ENCODE results near the gene ZBTB21. TPM values are rescaled to one million over a fixed set of nuclear protein-coding genes. Genes with fewer than 3 reads are reported as not detected.

The ZBTB21 gene
- total RNA-seq, 1 experiment from 2014 or later: 6.2 TPM

DNA sequence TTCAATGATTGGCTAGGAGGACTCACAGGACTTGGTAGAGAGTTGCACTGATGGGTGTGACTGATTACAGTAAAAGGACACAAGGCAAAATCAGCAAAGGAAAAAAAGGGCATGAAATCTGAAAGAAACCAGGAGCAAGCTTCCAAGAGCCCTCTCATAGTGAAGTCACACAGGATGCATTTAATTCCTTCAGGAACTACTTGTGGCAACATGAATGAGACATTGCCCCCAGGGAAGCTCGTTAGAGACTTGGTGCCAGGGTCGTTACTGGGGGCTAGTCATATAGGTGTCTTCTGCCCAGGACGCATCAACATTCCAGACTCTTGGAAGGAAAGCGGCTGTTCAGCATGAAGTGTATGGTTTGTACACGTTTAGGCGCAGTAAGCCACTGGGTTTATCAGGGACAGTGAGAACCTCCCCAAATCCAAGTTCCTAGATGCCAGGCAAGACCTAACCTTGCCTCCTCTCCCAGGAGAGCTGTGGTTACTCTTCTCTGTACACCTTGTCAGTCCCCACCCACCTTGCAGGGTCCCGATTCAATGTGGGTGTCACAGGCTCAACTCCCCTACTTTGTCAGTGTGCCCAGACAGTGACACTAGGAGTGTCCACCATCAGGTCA is 30.3 kb downstream of the ZBTB21 start:
- in situ Hi-C loops (cut with HindIII; ENCODE audit: low pct_unique_long_range_greater_than_20kb, low sequenced_read_pairs): no loop called here
- no peak for DNase-seq (ENCODE audit: low read depth, low spot score)

GRCh38 chr21:41979335-41979734 is 30.8 kb downstream of the ZBTB21 start:
- no peak for DNase-seq (ENCODE audit: low read depth, low spot score)
- in situ Hi-C loops (cut with HindIII; ENCODE audit: low pct_unique_long_range_greater_than_20kb, low sequenced_read_pairs): no loop called here

GRCh38 chr21:41977034-41977950 is 32.9 kb downstream of the ZBTB21 start:
- no peak for DNase-seq (ENCODE audit: low read depth, low spot score)
- in situ Hi-C loops (cut with HindIII; ENCODE audit: low pct_unique_long_range_greater_than_20kb, low sequenced_read_pairs): no loop called here

DNA sequence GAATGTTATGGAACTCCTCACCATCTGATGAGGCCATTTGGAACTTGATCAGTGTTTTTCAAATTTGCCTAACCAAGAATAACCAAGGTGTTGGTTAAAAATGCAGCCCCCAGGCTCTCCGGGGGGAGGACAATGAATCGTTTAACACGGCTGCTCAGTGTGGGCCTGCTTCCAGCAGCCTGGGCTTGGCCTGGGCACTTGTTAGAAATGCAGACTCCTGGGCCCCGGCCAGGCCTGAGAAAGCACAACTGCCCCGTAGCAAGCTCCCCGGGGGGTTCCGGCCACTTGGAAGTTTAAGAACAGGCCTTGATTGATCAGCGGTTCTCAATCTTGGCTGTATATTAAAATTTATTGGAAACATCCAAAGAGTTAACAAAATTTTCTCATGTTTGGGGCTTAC is 33.5 kb downstream of the ZBTB21 start:
- in situ Hi-C loops (cut with HindIII; ENCODE audit: low pct_unique_long_range_greater_than_20kb, low sequenced_read_pairs): no loop called here
- no peak for DNase-seq (ENCODE audit: low read depth, low spot score)

DNA sequence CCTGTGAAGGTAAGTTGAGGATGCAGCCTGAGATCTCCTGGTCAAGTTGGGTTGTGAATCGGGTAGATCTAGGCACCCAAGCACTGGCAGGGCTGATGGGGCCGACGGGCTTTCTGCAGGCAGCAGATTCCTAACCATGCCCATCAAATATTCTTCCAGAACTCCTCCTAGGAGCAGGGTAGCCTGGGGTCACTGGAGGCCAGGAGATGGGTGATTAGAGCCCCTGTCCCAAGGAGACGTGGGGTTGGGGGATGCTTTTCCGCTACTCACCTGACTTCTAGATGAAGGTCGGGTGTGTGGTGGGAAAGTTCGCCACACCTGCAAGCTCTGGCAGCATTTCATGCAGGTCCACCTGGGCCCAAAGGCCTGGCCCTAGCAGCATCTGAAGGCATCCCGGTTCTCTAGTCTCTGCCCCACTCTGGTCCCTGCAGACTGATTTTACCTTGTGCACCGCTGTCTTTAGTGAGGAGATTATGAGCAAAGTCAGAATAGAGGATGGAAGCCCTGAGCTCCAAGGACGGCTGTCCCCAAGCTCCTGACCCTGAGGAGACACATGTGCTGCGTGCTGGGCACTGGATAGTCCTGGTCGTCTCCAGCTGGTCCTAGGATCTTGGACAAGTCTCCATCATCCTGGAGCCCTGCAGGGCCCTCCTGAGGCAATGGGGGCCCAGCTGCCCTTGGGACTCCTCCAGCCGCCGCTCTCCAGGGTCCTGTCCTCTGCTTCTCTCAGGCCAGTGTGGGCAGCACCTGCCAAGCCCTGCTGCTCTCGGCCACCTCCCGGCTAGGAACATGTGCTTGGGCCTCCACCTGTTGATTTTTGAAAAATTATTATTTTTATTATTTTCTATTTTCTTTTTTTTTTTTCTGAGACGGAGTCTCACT is 34.5 kb downstream of the ZBTB21 start:
- no peak for DNase-seq (ENCODE audit: low read depth, low spot score)
- in situ Hi-C loops (cut with HindIII; ENCODE audit: low pct_unique_long_range_greater_than_20kb, low sequenced_read_pairs): no loop called here

GRCh38 chr21:41974752-41975053 is 35.5 kb downstream of the ZBTB21 start:
- DNase-seq (ENCODE audit: low read depth, low spot score): no peak

DNA sequence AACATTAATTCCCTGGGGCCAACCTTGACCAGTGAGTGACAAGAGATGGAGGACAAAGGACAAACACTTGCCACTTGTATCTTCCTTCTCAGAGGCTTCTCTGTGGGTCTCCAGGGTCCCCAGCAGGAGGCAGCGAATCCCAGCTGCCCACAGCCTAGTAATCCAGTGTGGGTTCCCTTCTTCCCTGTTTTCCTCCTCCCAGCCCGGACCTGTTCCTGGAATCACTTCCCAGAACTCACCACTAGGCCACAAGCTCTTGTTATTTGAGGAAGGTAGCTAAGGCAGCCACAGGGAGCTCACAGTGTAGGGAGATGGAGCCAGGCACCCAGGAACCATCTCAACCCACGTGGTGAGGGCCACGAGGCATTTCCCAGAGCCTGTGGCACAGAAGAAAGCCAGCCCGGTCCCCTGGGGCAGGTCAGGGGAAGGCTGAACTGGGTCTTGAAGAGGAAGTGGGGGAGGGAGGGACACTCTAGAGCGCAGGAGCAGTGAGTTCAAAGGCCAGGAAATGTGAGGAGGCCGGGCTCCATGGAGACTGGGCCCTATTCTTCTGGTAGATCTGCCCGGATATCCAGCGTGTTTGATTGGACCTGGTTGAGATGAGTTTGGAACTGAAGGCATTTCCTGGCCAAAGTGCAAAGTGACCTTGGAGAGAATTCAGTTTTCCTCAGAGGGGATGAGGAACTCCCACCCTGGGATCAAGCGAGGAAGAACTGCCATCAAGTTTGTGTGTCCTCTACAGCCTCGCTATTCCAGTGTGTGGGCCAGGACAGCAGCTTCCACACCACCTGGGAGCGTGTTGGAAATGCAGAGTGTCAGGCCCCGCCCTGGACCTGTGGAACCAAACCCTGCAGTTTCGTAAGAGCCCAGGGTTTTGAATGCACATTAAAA is 36.1 kb downstream of the ZBTB21 start:
- in situ Hi-C loops (cut with HindIII; ENCODE audit: low pct_unique_long_range_greater_than_20kb, low sequenced_read_pairs): no loop called here
- DNase-seq (ENCODE audit: low read depth, low spot score): peak; percentile 41

More at GRCh38 chr21:41974752-41975053, 35.5 kb downstream of the ZBTB21 start:
- in situ Hi-C loops (cut with HindIII; ENCODE audit: low pct_unique_long_range_greater_than_20kb, low sequenced_read_pairs): no loop called here

GRCh38 chr21:41973427-41973831 is 36.7 kb downstream of the ZBTB21 start:
- in situ Hi-C loops (cut with HindIII; ENCODE audit: low pct_unique_long_range_greater_than_20kb, low sequenced_read_pairs): no loop called here
- DNase-seq (ENCODE audit: low read depth, low spot score): no peak

DNA sequence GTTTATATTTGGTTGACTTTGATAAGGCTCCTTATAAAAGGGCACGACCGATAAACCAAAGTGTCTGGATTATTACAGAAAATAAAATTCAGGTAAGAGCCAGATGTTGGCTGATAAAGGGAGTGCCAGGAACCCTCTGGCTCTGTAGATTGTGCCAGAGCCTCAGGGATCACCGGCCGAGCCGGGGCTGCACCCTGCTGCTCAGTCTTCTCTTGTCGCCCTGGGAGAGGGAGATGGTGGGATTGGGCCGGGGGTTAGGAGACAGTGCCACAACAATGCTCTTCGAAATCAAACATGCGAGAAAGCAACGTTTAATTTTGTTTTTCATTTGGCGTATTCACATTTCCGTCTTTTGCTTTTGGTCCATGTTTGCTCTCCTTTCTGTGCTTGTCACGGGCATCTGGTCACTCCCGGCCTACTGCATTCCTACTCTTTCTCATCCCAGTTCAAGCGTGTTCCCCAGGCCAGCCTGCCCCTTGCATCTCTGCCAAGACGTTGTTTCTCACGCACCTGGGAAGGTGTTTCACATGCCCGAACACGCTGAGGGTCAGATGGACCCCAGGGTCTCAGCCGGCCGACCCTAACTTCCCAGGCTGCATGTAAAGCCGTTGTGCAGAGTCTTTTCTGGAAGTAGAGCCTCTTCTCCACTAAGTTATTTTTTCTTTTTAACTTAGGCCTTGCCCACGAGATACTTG is 37.5 kb downstream of the ZBTB21 start:
- in situ Hi-C loops (cut with HindIII; ENCODE audit: low pct_unique_long_range_greater_than_20kb, low sequenced_read_pairs): no loop called here
- no peak for DNase-seq (ENCODE audit: low read depth, low spot score)

DNA sequence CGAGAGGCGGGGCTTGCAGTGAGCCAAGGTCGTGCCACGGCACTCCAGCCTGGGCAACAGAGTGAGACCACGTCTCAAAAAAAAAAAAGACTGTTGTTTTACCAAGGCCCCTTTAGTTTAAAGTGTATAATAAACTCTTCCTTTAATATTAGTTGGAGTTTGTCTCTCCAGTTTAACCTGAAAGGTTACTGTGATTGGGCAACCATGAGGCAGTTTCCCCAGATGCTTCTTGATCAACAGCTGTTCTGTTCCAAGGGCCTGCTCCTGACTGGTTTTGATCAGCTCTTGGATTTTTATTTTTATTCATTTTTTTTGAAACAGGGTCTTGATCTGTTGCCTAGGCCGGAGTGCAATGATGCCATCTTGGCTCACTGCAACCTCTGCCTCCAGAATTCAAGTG is 38.3 kb downstream of the ZBTB21 start:
- DNase-seq (ENCODE audit: low read depth, low spot score): no peak
- in situ Hi-C loops (cut with HindIII; ENCODE audit: low pct_unique_long_range_greater_than_20kb, low sequenced_read_pairs): no loop called here

GRCh38 chr21:41970751-41971653 is 39.2 kb downstream of the ZBTB21 start:
- in situ Hi-C loops (cut with HindIII; ENCODE audit: low pct_unique_long_range_greater_than_20kb, low sequenced_read_pairs): no loop called here
- no peak for DNase-seq (ENCODE audit: low read depth, low spot score)

DNA sequence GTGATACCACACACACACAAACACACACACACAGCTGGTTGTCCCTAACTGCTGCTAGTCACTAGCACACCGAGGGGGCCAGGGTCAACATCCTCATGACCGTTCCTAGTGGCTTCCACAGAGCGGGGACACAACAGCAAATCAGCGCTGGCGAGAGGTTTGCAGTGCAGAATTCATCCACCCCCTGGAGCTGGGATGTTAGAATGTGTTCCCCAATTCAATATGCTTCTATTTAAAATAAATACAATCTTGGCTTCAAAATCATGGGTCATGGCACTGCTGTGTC is 40.1 kb downstream of the ZBTB21 start:
- no peak for DNase-seq (ENCODE audit: low read depth, low spot score)
- in situ Hi-C loops (cut with HindIII; ENCODE audit: low pct_unique_long_range_greater_than_20kb, low sequenced_read_pairs): no loop called here

DNA sequence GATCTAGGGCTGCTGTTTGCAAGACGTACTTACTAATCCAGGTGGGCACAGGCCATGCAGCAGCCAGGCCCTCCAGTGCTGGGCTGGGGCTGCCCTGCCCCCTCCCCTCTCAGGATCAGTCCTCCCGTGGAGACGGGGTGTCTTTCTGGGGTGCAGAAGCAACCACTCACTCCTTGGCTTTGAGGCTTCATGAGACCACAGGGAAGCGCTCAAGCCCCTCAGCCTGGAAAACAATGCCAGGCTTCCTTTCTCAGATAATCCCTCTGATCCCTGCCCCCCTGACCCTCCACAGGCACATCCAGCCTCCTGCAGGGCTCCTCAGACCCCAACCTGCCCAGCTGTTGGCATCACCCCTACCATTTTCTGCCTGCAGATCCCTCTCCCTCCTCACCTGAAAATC is 42.5 kb downstream of the ZBTB21 start:
- DNase-seq (ENCODE audit: low read depth, low spot score): no peak
- in situ Hi-C loops (cut with HindIII; ENCODE audit: low pct_unique_long_range_greater_than_20kb, low sequenced_read_pairs): no loop called here

- in situ Hi-C loops (cut with HindIII; ENCODE audit: low pct_unique_long_range_greater_than_20kb, low sequenced_read_pairs): no loop called here
- DNase-seq (ENCODE audit: low read depth, low spot score): no peak
These were observed 43.1 kb downstream of the ZBTB21 start for GRCh38 chr21:41966872-41967621.

GRCh38 chr21:41966041-41966833 is 43.9 kb downstream of the ZBTB21 start:
- in situ Hi-C loops (cut with HindIII; ENCODE audit: low pct_unique_long_range_greater_than_20kb, low sequenced_read_pairs): no loop called here
- no peak for DNase-seq (ENCODE audit: low read depth, low spot score)
